MCF 10A (cell line): ENCODE measurements around the gene MVD. TPM values are rescaled to one million over a fixed set of nuclear protein-coding genes. Genes with fewer than 3 reads are reported as not detected.

ENCODE experiments used
- BruUV-seq: library from RNA; stranded (reverse); fragments of 400-500 nt; replicated peaks from 2 replicates; lab custom pipeline; 2021; lab: Mats Ljungman, UMichigan
- CTCF ChIA-PET: fragments of 300-600 bp; sonication (Branson Sonifier 250); formaldehyde crosslinking; extraction: SDS; loops from one replicate; lab custom pipeline; 2021; ENCODE audit warnings: antibody characterized with exemption, inconsistent platforms; lab: Yijun Ruan, JAX
- POLR2A ChIA-PET: fragments of 300-600, 350-650 bp; sonication (Branson Sonifier 250); formaldehyde crosslinking; extraction: SDS; loops from one replicate; lab custom pipeline; 2020; ENCODE audit warnings: antibody characterized with exemption, inconsistent platforms; lab: Yijun Ruan, JAX
- DNase-seq: peaks from one replicate; pipeline ENCODE4 v3.0.0-alpha.2; 2018; ENCODE audit not compliant: unreplicated experiment
- H3K27ac Mint-ChIP-seq: one replicate; pipeline ENCODE4 v1.8.0; 2022; ENCODE audit warnings: mild to moderate bottlenecking, low read depth, mixed read lengths; ENCODE audit not compliant: unreplicated experiment
- H3K27me3 Mint-ChIP-seq: one replicate; pipeline ENCODE4 v1.8.0; 2022; ENCODE audit warnings: mixed read lengths; ENCODE audit not compliant: insufficient read depth, unreplicated experiment
- H3K36me3 Mint-ChIP-seq: one replicate; pipeline ENCODE4 v1.8.0; 2022; ENCODE audit warnings: mild to moderate bottlenecking, moderate library complexity, mixed read lengths; ENCODE audit not compliant: insufficient read depth, unreplicated experiment
- H3K4me1 Mint-ChIP-seq: one replicate; pipeline ENCODE4 v1.8.0; 2022; ENCODE audit warnings: mixed read lengths; ENCODE audit not compliant: insufficient read depth, unreplicated experiment
- H3K4me3 Mint-ChIP-seq: one replicate; pipeline ENCODE4 v1.8.0; 2022; ENCODE audit warnings: mild to moderate bottlenecking, moderate library complexity, mixed read lengths; ENCODE audit not compliant: unreplicated experiment
- H3K9me3 Mint-ChIP-seq: one replicate; pipeline ENCODE4 v1.8.0; 2022; ENCODE audit warnings: mixed read lengths; ENCODE audit not compliant: unreplicated experiment
- intact Hi-C: fragments of 100-400 bp; cut with micrococcal nuclease; formaldehyde crosslinking; loops from 2 replicates; pipeline ENCODE4 v1.14.1; 2022
- total RNA-seq: library from RNA; stranded (reverse); gene quantifications from 2 replicates; pipeline ENCODE4 v1.2.3, GENCODE V29; 2022
- TF ChIP-seq, protein P1 (sequence below): fragments of 200-600 bp; IDR thresholded peaks from one replicate; pipeline ENCODE4 v1.8.0; 2022; ENCODE audit warnings: antibody characterized with exemption, mild to moderate bottlenecking; ENCODE audit not compliant: unreplicated experiment

Gene MVD
- total RNA-seq, 1 experiment from 2014 or later = 32.4 TPM

DNA sequence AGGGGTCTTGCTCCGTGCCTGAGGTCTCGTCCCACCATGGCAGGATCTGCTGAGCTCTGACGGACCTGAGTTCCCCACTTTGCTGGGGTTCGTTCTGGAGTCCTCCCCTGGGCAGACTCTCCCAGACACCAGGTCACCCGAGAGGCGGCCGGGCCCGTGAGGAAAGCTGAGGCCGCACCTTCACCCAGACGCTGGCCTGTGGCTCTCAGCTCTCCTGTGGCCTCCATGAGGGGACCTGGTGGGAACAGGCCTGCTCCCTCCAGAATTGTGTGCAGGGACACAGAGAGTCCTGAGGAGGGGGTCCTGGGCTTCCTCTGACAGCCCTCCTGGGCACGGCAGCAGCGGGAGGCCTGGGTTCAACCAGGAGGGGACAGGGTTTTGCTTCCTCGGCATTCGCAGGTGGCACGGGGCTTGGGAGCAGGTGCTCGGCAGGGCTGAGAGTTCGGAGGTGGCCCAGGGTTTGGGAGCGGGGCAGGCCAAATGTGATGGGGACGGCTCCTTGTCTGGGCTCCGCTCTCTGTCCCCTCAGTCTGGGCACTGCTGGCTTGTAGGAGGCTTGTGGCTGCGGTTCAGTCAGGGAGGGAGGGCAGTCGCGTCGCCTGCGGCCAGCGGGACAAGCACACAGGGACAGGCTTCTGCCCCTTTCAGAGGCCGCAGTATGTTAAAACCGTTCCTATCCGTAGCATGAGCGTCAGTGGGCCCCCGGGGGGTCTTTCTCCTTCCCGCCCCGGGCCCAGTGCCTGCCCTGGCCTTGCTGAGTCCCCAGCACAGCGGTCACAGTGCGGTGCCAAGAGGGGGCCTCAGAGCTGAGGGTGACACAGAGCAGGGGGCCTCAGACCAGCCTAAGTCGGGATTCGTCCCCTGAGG lies 31.6 kb upstream of the MVD start:
- TF ChIP-seq, protein P1, sequence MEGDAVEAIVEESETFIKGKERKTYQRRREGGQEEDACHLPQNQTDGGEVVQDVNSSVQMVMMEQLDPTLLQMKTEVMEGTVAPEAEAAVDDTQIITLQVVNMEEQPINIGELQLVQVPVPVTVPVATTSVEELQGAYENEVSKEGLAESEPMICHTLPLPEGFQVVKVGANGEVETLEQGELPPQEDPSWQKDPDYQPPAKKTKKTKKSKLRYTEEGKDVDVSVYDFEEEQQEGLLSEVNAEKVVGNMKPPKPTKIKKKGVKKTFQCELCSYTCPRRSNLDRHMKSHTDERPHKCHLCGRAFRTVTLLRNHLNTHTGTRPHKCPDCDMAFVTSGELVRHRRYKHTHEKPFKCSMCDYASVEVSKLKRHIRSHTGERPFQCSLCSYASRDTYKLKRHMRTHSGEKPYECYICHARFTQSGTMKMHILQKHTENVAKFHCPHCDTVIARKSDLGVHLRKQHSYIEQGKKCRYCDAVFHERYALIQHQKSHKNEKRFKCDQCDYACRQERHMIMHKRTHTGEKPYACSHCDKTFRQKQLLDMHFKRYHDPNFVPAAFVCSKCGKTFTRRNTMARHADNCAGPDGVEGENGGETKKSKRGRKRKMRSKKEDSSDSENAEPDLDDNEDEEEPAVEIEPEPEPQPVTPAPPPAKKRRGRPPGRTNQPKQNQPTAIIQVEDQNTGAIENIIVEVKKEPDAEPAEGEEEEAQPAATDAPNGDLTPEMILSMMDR = no peak
- Mint-ChIP-seq H3K4me3 (no peak overlapping the region), H3K4me1 (no peaks in the 10 kb centered on the region), H3K9me3 (no peaks in the 10 kb centered on the region), H3K36me3 (peaks cover 2% of the 10 kb centered on the region), H3K27ac (no peak overlapping the region), H3K27me3 (peaks cover 14% of the 10 kb centered on the region)
- BruUV-seq = no TSS peak
- POLR2A ChIA-PET = no interaction called here
- CTCF ChIA-PET = no interaction called here
- intact Hi-C loops = no loop called here
- no peak for DNase-seq

DNA sequence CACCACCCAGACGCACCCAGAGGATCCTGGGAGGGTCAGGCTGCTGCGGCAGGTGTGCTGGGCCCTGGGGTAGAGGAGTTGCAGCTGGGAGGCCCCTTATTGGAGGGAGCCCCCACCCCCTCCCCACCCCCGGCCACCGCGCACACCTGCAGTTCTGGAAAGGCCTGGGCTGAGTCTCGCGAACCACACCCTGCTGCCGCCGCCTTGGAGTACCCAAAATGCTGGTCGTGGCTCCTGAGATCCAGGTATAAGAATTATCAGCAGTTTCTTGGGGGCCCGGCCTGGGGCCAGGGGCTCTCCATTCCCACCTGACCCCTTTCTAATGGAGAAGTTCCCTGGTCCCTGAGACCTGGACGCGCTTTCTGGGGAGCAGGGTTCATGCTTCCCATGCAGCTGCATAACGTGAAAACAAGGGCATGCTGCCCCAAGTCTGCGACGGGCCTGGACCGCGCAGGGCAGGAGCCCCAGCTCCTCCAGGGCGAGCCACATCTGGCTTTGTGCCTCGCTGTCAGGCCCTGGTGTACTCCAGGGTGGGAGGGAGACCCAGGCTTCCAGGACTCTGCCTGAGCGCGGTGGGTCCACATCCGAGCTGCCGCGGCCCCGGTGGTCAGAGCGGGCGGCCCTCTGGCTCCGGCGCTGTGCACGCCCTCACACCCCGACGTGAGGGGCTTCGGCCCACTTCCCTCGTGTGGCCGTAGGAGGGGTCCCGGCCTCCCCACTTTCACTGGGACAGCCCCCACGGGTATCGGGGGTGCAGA lies 30.7 kb upstream of the MVD start:
- no peak for DNase-seq
- intact Hi-C loops = no loop called here
- ChIA-PET POLR2A (no interaction called here), CTCF (no interaction called here)
- no peaks in the 10 kb centered on the region for H3K4me1 Mint-ChIP-seq
- no peak overlapping the region for H3K27ac Mint-ChIP-seq
- H3K9me3 Mint-ChIP-seq = no peaks in the 10 kb centered on the region
- no peaks in the 10 kb centered on the region for H3K36me3 Mint-ChIP-seq
- BruUV-seq = no TSS peak
- H3K4me3 Mint-ChIP-seq = no peak overlapping the region
- peaks cover 14% of the 10 kb centered on the region for H3K27me3 Mint-ChIP-seq
- TF ChIP-seq, protein P1 = no peak

DNA sequence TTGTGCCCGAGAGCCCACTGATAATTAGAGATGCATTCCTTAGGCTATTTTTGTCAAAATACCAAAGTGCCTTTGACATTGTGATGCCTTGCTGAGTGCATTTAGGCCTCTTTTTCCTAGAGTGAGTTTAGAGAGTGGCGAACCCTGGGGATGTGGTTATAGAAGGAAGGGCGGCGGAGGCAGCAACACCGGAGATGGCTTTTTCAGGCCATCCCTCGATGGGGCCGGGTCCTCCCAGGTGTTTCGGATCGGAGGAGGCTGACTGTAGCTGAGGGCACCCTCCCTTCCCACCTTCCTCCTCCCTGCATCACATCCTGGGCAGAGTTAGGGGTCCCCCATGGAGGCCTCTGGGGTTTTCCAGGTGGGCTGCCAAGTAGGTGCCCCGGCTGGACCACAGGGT lies 30.0 kb upstream of the MVD start:
- DNase-seq = no peak
- POLR2A ChIA-PET = no interaction called here
- CTCF ChIA-PET = no interaction called here
- no peak overlapping the region for H3K4me3 Mint-ChIP-seq
- H3K9me3 Mint-ChIP-seq = no peaks in the 10 kb centered on the region
- H3K27me3 Mint-ChIP-seq = peaks cover 14% of the 10 kb centered on the region
- no TSS peak for BruUV-seq
- intact Hi-C loops = no loop called here
- TF ChIP-seq, protein P1 = no peak
- no peaks in the 10 kb centered on the region for H3K4me1 Mint-ChIP-seq
- H3K36me3 Mint-ChIP-seq = no peaks in the 10 kb centered on the region
- no peak overlapping the region for H3K27ac Mint-ChIP-seq

DNA sequence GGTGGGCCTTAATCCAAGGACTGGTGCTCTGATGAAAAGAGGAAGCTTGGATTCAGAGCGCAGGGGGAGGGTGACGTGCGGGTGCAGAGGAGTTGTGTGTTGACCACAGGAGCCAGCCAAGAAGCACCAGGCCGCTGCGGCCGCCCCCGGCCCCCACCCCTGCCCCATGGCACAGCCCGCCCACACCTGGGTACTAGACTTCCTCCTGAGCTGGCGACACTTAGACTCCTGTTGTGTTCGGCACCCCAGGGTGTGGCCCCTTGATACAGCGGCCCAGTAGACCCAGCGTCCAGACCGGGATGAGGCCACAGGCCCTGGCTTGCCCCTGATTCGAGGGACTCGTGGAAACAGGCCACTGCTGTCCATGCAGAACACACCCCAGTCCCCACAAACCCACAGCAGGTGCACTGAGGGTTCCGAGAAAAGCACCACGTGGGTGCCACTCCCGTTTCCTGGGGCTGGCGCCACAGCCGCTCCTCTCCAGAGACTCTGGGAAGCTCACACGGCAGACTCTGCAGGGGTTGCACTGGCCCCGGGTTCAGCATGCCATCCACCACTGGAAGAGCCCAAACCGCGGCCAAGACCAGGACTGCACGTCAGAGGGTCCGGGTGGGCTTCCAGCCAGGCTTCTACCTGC lies 29.2 kb upstream of the MVD start:
- POLR2A ChIA-PET = interaction anchor here (0.6 kb wide), 1 partner anchor 19 kb away, joined by 4 read pairs; no protein-coding TSS in a partner anchor
- intact Hi-C loops = no loop called here
- peaks cover 14% of the 10 kb centered on the region for H3K27me3 Mint-ChIP-seq
- H3K27ac Mint-ChIP-seq = no peak overlapping the region
- H3K4me3 Mint-ChIP-seq = no peak overlapping the region
- H3K4me1 Mint-ChIP-seq = no peaks in the 10 kb centered on the region
- TF ChIP-seq, protein P1 = no peak
- no peak for DNase-seq
- no peaks in the 10 kb centered on the region for H3K9me3 Mint-ChIP-seq
- CTCF ChIA-PET = interaction anchor here (0.6 kb wide), 1 partner anchor 164 kb away, joined by 3 read pairs; no protein-coding TSS in a partner anchor
- BruUV-seq = no TSS peak
- no peaks in the 10 kb centered on the region for H3K36me3 Mint-ChIP-seq
